Cardiac muscle cell (in vitro differentiated cells and primary cell): ENCODE data around the gene ZC3H15. TPM values are rescaled to one million over a fixed set of nuclear protein-coding genes. Genes with fewer than 3 reads are reported as not detected.

Source experiments
- DNase-seq, 2 donors: peaks; one replicate each; pipeline versions ENCODE4 v3.0.0 to v3.0.0-alpha.2; 2010 to 2017; ENCODE audit warnings: low read depth in 1 of 2, low spot score in 1 of 2
- H3K27ac ChIP-seq: fragments of 200-600 bp; sonication (generic); 2 replicates; pipeline ENCODE4 v1.5.1; 2016
- H3K27me3 ChIP-seq: fragments of 200-600 bp; sonication (generic); 2 replicates; pipeline ENCODE4 v1.6.0; 2016; ENCODE audit warnings: control low read depth
- H3K36me3 ChIP-seq: fragments of 200-600 bp; sonication (generic); 2 replicates; pipeline ENCODE4 v1.5.1; 2016; ENCODE audit warnings: control low read depth
- H3K4me1 ChIP-seq: fragments of 200-600 bp; sonication (generic); 2 replicates; pipeline ENCODE4 v1.8.1; 2017; ENCODE audit warnings: low read depth, mild to moderate bottlenecking, mixed run types
- H3K4me3 ChIP-seq: fragments of 200-600 bp; sonication (generic); 2 replicates; pipeline ENCODE4 v1.5.1; 2016; ENCODE audit warnings: mild to moderate bottlenecking
- H3K9me3 ChIP-seq: fragments of 200-600 bp; sonication (generic); 2 replicates; pipeline ENCODE4 v1.5.1; 2017; ENCODE audit warnings: low read depth, mild to moderate bottlenecking, control low read depth
- polyA plus RNA-seq: library from polyadenylated mRNA; unstranded; fragments of >200 nt; fragmentation: Nextera tagmentation; extraction: Ambion mirVana; gene quantifications from 2 replicates; pipeline ENCODE4 v1.2.1, GENCODE V29; 2016
- total RNA-seq: library from RNA; depleted of rRNA; stranded (reverse); fragments of >200 nt; gene quantifications from 2 replicates; pipeline ENCODE4 v1.2.3, GENCODE V29; 2016
- TF ChIP-seq, protein P1 (sequence below): IDR thresholded peaks from 2 replicates; pipeline ENCODE4 v1.5.1; 2012; ENCODE audit warnings: low read depth, mild to moderate bottlenecking, low read length

The ZC3H15 gene
- total and polyA plus RNA-seq, 2 experiments from 2014 or later: 50.8 to 72.4 TPM

DNA sequence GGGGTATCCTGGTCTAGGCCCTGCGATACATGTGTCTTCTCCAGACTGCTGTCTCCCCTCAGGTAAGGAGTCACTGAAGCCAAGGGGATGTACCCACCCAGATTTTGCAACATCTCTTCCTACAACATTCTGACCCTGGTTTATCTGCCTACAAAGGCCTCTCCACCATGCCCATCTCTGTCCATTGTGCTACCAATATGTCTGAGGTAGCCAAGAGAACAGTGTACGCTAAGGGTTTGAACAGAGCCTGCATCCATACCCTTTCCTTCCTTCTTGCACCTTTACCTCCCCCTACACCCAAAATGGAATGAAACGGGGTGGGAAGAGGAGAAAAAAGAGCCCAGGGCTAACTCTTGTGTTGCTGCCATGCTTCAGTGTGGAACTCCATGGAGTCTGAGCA, 11.9 kb downstream of the ZC3H15 start:
- TF ChIP-seq, protein P1, sequence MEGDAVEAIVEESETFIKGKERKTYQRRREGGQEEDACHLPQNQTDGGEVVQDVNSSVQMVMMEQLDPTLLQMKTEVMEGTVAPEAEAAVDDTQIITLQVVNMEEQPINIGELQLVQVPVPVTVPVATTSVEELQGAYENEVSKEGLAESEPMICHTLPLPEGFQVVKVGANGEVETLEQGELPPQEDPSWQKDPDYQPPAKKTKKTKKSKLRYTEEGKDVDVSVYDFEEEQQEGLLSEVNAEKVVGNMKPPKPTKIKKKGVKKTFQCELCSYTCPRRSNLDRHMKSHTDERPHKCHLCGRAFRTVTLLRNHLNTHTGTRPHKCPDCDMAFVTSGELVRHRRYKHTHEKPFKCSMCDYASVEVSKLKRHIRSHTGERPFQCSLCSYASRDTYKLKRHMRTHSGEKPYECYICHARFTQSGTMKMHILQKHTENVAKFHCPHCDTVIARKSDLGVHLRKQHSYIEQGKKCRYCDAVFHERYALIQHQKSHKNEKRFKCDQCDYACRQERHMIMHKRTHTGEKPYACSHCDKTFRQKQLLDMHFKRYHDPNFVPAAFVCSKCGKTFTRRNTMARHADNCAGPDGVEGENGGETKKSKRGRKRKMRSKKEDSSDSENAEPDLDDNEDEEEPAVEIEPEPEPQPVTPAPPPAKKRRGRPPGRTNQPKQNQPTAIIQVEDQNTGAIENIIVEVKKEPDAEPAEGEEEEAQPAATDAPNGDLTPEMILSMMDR: no peak
- no peak overlapping the region for H3K27ac ChIP-seq
- H3K9me3 ChIP-seq: no peaks in the 10 kb centered on the region
- no peak overlapping the region for H3K4me3 ChIP-seq
- no peaks in the 10 kb centered on the region for H3K27me3 ChIP-seq
- H3K36me3 ChIP-seq: peaks cover 56% of the 10 kb centered on the region
- H3K4me1 ChIP-seq: peaks cover 9% of the 10 kb centered on the region
- DNase-seq: no peak

- Histone ChIP-seq H3K36me3 (peaks cover 57% of the 10 kb centered on the region), H3K4me1 (peaks cover 3% of the 10 kb centered on the region), H3K9me3 (no peaks in the 10 kb centered on the region), H3K27me3 (no peaks in the 10 kb centered on the region), H3K27ac (no peak overlapping the region), H3K4me3 (no peak overlapping the region)
- TF ChIP-seq, protein P1: no peak
- DNase-seq: no peak
Measured at GRCh38 chr2:186498834-186499233, 12.8 kb downstream of the ZC3H15 start.

DNA sequence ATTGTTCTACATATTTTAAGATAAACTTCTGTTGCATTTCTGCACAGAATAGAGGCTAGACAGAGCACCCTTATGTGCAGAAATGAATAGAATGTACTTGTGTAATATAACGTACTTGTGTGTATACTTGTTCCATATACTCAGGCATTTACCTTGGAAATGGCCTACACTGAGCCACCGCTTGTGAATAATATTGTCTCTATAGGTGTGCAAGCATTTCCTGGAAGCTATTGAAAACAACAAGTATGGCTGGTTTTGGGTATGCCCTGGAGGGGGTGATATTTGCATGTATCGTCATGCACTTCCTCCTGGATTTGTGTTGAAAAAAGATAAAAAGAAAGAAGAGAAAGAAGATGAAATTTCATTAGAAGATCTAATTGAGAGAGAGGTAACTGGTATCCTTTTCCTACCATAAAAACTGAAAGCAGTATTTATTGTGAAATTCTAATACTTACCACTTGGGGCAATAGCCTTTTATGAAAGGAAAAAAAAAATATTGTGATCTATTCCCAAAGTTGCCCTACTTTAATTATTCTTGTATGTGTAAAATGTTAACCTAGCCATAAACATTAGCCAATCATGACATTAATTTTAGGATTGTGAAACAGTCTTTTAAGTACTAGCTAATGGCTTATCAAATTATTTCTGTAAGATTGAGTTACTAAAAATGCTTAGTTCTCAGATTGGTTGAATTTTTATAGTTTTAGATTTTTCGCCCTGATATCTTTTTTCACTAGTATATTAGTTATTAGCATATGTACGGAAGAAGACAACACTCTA, 18.0 kb downstream of the ZC3H15 start:
- peaks cover 72% of the 10 kb centered on the region for H3K36me3 ChIP-seq
- H3K27me3 ChIP-seq: no peaks in the 10 kb centered on the region
- H3K27ac ChIP-seq: peak overlapping the region; percentile 35
- peak; percentile 33 to 58 for DNase-seq
- no peaks in the 10 kb centered on the region for H3K9me3 ChIP-seq
- H3K4me3 ChIP-seq: no peak overlapping the region
- TF ChIP-seq, protein P1: peak; percentile 44
- H3K4me1 ChIP-seq: no peaks in the 10 kb centered on the region

DNA sequence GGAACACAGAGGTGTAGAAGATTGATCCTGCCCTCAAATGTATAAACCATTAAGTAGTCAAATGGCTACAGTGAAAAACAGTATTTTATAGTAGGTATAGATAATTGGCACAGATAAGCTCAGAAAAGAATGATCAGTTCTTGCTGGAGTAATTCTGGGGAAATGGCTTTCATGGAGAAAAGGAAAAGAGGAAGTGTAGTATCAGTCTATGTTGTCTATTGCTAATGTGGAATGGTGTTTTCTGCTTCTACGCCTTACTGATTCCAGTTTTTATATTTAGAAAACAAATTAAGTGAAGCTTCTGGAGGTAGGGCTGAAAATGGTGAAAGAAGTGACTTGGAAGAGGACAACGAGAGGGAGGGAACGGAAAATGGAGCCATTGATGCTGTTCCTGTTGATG, 22.2 kb downstream of the ZC3H15 start:
- Histone ChIP-seq H3K27me3 (no peaks in the 10 kb centered on the region), H3K36me3 (peaks cover 59% of the 10 kb centered on the region), H3K9me3 (no peaks in the 10 kb centered on the region), H3K27ac (peak overlapping the region; percentile 25), H3K4me3 (no peak overlapping the region), H3K4me1 (no peaks in the 10 kb centered on the region)
- no peak for DNase-seq
- TF ChIP-seq, protein P1: no peak

GRCh38 chr2:186515376-186515775, 29.3 kb downstream of the ZC3H15 start:
- no peaks in the 10 kb centered on the region for H3K9me3 ChIP-seq
- H3K27me3 ChIP-seq: no peaks in the 10 kb centered on the region
- TF ChIP-seq, protein P1: no peak
- DNase-seq: no peak
- H3K36me3 ChIP-seq: peaks cover 14% of the 10 kb centered on the region
- no peak overlapping the region for H3K27ac ChIP-seq
- no peaks in the 10 kb centered on the region for H3K4me1 ChIP-seq
- H3K4me3 ChIP-seq: no peak overlapping the region
